Dermis microvascular lymphatic vessel endothelial cell (primary cell): Measurements from ENCODE around the gene AUTS2. TPM values are rescaled to one million over a fixed set of nuclear protein-coding genes. Genes with fewer than 3 reads are reported as not detected.

ENCODE experiments used
- DNase-seq, 2 donors: peaks; one replicate each; pipeline versions ENCODE4 v3.0.0 to v3.0.0-alpha.2; 2010; ENCODE audit warnings: low read depth in 2 of 2
- total RNA-seq: library from RNA; depleted of rRNA; stranded (reverse); fragments of >200 nt; gene quantifications from 2 replicates; pipeline ENCODE4 v1.2.1, GENCODE V29; 2014

The AUTS2 gene
- total RNA-seq, 1 donor from 2014 or later: 0.51 TPM

GRCh38 chr7:70523249-70523988 lies 925.1 kb downstream of the AUTS2 start:
- DNase-seq: no peak

DNA sequence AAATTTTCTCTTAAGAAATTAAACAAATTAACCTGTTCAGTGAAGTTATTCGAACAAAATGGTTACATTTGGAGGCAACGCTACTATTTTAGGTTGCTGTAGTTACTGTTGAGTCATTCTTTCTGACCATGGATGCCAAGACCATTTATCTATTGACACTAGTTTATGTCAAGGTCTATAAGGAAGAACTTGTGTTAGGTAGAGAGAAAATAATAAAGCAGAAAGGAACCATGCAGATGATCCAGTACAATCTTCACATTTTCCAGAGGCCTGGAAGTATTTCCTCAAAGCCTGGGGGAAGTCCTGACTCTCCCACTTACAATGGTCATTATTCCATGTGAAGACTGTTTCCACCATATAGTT lies 925.7 kb downstream of the AUTS2 start:
- DNase-seq: no peak

DNA sequence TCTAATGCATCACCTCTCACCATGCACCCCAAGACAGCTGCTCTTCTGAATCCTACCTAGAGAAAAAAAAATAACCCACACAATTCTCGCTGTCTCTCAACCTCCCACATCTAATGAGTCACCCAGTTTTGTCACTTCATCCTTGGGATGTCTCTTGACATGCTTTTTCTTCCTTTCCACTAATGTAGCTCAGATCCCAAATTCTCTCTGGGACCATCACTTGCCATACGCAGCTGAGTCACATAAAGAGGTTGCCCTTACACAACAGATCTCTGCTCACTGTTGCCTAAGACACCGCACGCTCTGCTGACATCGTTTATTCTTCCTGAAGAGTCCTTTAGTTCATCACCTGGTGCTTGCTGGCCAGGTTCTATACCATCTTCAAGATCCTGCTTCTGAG lies 927.7 kb downstream of the AUTS2 start:
- no peak for DNase-seq

DNA sequence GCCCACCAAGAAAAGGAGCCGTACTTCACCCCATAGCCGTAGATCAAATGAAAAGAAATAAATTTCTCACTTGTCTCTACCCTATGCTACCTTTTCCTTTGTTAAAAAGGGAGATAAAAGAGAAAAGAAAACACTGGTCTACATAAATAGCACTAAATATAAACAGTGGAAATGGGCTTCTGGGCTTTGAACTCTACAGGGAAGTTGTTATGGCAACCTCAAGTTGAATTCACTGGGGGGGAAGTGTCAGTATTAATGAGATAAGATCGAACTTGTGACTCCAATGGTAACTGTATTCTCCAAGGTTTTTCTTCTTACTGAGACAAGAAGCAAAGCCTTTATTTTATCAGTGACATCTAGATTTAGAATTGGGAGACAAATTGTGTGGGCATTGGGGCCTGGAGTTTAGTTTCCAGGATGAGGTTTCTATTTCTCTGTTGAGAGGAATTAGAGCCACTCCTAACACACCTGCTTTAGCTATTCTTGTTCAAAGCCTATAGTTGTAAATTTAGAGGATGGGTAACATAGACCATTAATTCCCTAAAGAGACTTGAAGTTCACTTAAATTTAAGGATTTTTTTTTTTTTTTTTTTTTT lies 929.3 kb downstream of the AUTS2 start:
- DNase-seq: no peak

- no peak for DNase-seq
Observed at GRCh38 chr7:70529436-70529835, 931.2 kb downstream of the AUTS2 start.

DNA sequence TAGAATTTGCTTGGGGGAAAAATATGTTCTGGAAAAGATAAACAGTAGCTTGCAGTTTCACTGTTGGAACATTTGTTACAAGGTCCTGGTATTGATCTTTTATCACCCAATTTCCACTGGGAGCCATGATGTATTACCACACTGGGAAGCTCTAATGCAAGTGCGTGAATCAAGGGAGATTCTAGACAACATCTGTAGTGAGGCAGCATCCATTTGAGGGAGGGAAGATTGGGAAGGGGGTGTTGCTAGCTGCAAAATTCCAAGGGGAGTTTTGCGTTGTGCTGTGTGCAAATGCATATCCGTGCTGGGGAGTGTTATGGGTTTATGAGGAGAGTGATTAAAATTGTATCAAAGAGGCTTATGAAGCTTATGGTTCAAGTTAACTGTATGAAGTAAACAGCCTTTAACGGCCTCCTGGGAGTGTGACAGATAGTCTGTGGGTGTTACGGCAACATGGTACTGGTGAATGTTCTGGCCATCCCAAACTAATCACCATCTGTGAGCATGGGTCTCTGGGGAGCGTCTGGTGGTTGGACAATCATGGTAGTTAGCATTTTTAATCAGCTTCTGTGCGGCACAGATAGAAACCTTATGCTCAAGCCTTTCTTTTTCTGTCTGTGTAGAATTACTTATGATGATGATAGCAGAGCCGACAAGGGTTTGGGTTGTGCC lies 931.8 kb downstream of the AUTS2 start:
- DNase-seq: no peak

DNA sequence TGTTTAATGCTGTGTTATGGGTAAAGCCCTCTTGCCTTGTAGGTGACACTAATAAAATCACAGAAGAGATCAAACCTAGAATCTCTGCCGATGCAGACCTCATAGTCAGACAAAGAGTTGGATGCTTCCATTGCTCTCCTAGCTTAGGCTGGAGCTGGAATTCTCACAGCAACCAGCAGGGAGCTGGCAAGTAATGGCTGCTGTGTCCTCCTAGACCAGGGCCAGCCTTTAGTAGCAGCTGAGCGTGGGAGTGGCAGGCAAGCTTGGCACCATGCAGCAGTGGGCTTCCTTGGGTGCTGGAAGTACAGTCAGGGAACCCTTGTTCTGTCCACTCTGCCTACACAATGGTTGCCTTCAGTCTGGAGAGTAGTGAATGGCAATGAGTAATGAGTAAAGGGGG lies 935.3 kb downstream of the AUTS2 start:
- no peak for DNase-seq

GRCh38 chr7:70539205-70539604 lies 940.9 kb downstream of the AUTS2 start:
- DNase-seq: no peak

DNA sequence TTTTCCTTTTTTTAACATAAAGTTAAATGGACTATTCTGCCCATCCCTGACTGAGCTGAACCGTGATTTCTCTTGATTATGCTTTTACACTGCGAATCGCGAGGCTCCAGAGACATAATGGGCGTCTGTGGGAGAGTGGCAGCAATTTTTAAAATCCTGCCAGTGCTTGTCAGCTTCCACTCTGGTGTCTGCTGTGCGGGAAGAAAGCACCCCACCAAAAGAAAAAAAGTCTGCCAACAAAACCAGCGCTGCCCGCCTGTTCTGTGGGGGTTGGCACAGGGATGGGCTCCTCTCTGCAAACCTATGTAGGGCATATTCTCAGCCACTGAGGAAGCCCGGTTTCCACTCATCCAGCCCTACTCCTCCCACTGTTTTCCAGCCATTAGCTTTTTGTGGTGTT lies 941.3 kb downstream of the AUTS2 start:
- DNase-seq: no peak

DNA sequence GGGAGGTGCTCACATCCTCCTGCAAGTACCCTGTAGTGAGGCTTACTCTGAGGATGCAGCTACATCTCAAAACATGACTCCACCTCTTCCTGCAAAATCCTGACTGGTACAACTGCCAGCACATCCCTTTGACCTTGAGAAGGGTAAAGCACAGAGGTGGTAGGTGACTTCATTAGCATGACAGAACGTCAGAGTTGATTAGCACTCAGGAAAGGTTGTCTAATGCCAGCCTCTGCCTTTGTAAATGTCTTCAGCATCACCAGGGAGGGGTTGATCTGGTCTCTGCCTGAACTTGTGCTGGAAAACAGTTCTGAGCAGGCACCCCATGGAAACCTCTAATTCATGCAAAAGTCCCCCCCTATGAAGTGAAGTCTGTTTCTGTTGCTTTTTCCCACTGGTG lies 942.4 kb downstream of the AUTS2 start:
- DNase-seq: no peak

- DNase-seq: no peak
Observed at GRCh38 chr7:70542750-70543376, 944.6 kb downstream of the AUTS2 start.

GRCh38 chr7:70544016-70544415 lies 945.7 kb downstream of the AUTS2 start:
- DNase-seq: no peak

DNA sequence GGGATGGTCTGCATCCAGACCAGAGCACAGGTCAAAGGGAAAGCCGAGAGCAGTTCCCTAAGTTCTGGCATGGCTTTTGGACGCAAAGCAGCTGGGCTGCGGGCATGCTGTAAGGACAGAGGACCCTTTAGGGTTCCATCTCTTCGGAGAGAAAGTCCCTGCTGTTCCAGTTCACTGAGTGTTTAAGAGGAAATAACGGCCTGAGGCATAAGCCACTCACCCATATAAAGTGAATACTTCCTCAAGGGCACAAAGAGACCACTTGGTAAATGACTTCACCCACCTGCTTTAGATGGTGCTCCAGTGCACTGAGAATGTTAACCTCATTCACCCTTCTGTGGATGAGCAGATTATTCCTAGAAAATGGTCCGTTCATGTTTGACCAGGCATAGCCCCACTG lies 946.9 kb downstream of the AUTS2 start:
- DNase-seq: no peak

- DNase-seq: no peak
Observed at GRCh38 chr7:70552141-70552540, 953.9 kb downstream of the AUTS2 start.

GRCh38 chr7:70553364-70553763 lies 955.1 kb downstream of the AUTS2 start:
- no peak for DNase-seq

GRCh38 chr7:70554646-70555045 lies 956.4 kb downstream of the AUTS2 start:
- DNase-seq: no peak

GRCh38 chr7:70556761-70557160 lies 958.5 kb downstream of the AUTS2 start:
- DNase-seq: no peak

GRCh38 chr7:70557338-70557737 lies 959.1 kb downstream of the AUTS2 start:
- no peak for DNase-seq

- DNase-seq: no peak
Observed at GRCh38 chr7:70559815-70560214, 961.5 kb downstream of the AUTS2 start.

DNA sequence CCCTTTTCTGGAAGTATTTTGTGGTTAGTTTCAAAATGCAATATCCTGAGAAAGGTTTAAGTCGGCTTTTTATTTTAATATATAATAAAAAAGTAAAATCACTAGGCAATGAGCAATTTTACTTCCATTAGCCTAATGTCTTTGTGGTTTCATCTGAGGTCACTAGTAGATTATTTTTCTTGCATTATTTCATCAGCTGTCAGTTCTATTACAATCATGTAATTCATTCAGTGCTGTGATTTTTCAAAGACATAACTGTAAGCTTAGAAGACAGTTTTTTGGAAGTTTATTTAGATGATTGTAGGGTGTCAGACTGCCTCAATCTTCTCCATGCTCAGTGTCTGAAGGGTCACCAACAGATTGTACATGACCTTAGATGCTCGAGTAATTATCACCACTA lies 965.7 kb downstream of the AUTS2 start:
- no peak for DNase-seq

DNA sequence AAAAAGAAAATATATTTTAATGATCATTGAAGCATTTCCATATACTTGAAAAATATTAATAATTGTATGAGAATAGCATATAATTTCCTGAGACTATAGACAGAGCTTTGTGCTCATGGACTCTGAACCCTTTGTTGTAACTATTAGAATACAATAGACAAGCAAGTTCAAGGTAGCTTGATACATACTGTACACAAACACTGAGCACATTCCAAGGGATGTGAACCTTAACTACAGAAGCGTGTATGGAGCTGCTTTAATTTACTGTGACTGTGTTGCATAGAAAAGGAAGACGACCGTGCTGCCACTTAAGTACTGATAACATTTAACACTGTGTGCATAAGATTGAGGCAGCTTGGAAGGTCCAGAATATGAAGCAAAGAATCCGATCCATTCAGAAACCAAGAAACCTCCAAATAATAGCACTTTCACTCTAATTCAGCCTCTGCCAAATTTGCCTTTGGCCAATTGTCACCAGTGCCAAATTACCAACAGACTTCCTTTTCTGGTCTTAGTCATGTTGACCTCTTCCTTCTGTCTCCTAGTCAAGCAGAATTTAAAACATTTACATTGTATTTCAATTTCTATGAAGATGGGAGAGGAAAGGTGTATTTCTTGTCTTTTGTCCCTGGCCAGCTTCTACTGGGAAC lies 967.6 kb downstream of the AUTS2 start:
- DNase-seq: no peak

DNA sequence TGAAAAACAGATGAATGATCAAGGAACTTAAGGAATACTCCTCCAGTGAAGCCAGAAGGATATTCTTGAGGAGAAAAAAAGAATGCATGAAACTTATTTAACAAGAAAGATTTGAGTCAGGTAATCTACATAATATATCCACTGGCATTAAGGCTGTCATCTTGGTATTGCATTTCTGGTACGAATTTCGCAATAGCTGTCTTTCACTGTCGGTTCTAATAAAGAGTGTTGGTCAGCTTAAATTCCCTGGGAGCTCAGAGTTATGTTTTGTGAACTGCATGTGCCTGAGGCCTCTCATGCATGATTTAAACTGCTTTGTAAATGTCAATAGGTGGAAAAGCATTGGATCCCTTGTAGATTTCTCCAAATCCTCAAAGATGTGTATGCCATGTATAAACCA lies 968.4 kb downstream of the AUTS2 start:
- no peak for DNase-seq
